G401 (cell line): Measurements from ENCODE around the gene GRIK4. TPM values are rescaled to one million over a fixed set of nuclear protein-coding genes. Genes with fewer than 3 reads are reported as not detected.
A peak's percentile ranks its signal among the peaks of the same experiment; 100 is the strongest.

Experiments
- DNase-seq: peaks from one replicate; pipeline ENCODE4 v3.0.0-alpha.2; 2015; ENCODE audit warnings: low spot score
- in situ Hi-C: cut with HindIII; loops from 2 replicates; pipeline ENCODE4 v1.10.0; 2016; ENCODE audit warnings: low sequenced_read_pairs, mixed read lengths
- total RNA-seq: library from RNA; depleted of rRNA; stranded (reverse); fragments of >200 nt; shearing (Covaris generic); gene quantifications from 2 replicates; pipeline ENCODE4 v1.2.3, GENCODE V29; 2014

GRIK4 gene
- total RNA-seq, 1 experiment from 2014 or later, result 0.51 TPM

GRCh38 chr11:120543521-120544215 lies 32.1 kb downstream of the GRIK4 start:
- in situ Hi-C loops, result no loop called here
- no peak for DNase-seq

DNA sequence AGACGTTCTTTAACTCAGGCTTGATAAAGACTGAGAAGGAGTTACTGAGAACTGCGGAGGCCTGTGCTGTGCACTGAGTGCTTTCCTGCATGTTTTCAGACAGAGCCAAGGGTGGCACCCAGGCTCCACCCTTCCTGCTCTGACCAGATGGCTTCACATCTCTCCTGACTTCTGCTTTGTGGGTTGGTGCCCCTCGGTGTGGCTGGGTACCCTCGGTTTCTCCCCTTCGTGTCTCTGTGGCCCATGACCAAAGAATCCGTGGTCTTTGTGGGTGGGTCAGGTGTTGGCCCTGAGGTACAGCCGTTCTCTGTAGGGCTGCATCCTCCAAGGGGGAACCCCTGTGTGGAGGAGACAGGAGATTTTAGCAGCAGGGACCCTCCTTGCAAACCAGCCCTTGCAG lies 34.3 kb downstream of the GRIK4 start:
- in situ Hi-C loops, result no loop called here
- no peak for DNase-seq

GRCh38 chr11:120546312-120547205 lies 35.0 kb downstream of the GRIK4 start:
- in situ Hi-C loops, result no loop called here
- no peak for DNase-seq

DNA sequence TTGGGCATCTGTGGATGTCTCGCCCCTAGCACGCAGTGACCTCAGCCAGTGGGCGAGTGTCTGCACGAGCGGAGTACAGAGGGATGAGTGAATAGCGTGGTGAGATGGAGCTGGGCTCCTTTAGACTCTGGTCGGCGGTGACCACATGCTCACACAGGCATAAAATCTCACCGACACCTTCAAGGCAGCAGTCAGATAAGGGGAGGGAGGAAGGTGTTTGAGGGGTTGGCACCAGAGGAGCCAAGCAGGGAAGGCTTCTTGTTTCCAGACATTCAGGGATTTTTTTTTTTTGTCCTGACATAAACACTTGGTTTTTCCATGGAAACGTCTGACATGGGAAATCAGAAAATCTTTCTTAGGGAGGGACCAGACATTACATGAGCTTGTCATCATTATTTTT lies 35.8 kb downstream of the GRIK4 start:
- in situ Hi-C loops, result no loop called here
- no peak for DNase-seq

DNA sequence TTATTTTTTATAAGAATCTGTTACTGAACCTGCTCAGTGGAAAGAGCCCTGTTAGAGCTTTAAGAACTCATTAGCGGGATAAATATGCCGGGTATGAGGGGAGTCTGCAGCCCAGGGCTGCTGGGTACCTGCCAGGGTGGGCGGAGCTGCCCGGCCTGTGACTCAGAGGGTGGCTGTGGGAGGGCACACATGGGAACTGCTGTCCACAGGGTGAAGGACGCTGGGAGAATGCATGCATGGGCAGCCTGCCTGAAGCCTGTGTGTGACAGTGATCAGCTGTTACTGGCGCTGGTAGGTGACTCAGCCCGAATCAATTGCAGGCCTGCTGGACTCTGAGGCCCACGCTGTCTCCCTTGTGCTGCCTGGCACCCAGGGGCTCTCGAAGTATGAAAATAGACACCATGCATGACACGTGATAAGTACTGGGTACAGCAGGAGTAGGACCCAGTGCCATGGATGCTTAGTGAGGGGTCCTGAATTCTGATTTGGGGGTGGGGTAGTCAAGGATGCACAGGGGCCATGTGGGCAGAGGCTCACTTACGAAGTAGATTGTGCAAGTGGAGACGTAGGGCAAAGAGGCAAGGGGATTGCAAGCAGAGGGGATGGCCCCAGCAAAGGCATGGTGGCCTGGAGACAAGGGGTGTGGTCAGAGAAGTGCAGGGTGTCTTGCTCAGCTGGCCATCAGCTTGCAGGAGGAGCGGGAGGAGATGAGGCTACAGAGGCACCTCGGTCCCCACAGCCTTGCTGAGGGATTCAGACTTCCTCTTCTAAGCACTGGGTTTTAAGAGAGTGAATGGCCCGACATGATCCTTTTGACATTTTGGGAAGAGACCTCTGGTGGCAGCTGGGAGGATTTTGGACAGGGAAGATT lies 36.5 kb downstream of the GRIK4 start:
- peak; percentile 22 for DNase-seq
- in situ Hi-C loops, result no loop called here

GRCh38 chr11:120548682-120549209 lies 37.2 kb downstream of the GRIK4 start:
- in situ Hi-C loops, result no loop called here
- DNase-seq, result no peak

DNA sequence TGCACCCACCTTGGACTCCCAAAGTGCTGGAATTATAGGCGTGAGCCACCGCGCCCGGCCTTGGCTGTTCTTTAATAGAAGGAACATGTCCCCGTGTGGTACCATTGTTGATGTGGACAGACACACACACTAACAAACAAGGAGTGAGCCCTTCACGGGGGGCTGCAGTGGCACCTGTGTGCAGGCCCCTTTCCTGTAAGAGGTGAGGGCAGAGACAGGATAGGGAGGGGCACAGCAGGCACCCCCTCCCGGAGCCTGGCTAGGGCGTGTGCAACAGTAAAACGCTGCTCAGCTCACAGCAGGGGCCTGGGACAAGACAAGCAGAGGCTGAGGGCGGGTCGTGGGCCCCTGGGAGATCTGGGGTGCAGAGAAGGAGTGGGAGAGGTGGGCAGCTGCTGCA lies 37.8 kb downstream of the GRIK4 start:
- DNase-seq, result no peak
- in situ Hi-C loops, result no loop called here

- DNase-seq, result no peak
- in situ Hi-C loops, result no loop called here
These were observed 38.5 kb downstream of the GRIK4 start for GRCh38 chr11:120550007-120550406.

DNA sequence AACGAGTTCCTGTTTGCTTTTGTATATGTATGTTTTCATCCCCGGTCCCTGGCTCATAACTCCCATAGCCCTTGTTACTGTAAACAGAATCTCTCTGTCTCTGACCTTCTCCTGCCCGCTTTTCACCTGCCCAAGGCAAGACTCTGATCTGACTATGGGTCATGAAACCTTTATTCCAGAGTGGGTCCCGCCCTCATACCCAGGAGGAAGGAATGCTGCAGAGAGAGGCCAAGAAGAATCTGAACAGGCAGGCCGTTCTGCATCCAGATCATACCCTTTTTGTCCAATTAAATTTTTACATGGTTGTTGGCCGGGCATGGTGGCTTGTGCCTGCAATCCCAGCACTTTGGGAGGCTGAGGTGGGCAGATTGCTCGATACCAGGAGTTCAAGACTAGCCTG lies 39.6 kb downstream of the GRIK4 start:
- in situ Hi-C loops, result no loop called here
- no peak for DNase-seq

DNA sequence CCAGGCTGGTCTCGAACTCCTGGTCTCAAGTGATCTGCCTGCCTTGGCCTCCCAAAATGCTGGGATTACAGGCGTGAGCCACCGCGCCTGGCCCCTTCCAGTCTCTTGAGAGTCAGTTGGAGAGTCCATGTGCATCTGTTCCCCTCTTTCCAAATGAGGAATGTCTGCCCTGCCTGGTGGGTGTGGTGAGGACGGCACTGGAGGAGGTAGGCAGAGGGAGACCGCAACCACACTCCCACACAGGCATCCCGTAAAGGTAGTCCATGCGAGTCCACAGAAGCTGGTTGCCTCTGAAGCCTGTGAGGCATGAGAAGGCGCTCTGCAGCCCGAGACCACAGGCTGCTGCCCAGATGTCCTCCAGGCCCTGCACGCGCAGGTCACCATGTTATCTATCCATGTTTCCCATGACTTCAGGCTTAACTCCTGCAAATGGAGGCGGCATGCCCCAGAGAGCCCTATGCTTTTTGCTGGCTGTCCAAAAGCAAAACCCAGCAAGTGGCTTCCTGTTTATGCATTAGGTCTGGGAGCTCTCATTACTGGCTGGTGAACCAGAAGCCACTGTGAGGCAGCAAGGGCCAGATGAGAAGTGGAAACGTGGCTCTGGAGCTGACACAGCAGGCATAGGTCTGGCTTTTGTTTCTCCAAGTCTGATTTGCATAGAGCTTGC lies 43.4 kb downstream of the GRIK4 start:
- DNase-seq, result no peak

GRCh38 chr11:120555433-120555773 lies 43.9 kb downstream of the GRIK4 start:
- in situ Hi-C loops, result no loop called here
- DNase-seq, result no peak

More for the DNA sequence above, 43.4 kb downstream of the GRIK4 start:
- in situ Hi-C loops, result no loop called here

- in situ Hi-C loops, result no loop called here
- no peak for DNase-seq
These were observed 45.2 kb downstream of the GRIK4 start for GRCh38 chr11:120556797-120557196.

GRCh38 chr11:120558744-120559431 lies 47.3 kb downstream of the GRIK4 start:
- DNase-seq, result no peak
- in situ Hi-C loops, result no loop called here

- no peak for DNase-seq
- in situ Hi-C loops, result no loop called here
These were observed 49.7 kb downstream of the GRIK4 start for GRCh38 chr11:120561286-120561685.

- peak; percentile 24 for DNase-seq
- in situ Hi-C loops, result no loop called here
These were observed 51.4 kb downstream of the GRIK4 start for GRCh38 chr11:120562806-120563425.

DNA sequence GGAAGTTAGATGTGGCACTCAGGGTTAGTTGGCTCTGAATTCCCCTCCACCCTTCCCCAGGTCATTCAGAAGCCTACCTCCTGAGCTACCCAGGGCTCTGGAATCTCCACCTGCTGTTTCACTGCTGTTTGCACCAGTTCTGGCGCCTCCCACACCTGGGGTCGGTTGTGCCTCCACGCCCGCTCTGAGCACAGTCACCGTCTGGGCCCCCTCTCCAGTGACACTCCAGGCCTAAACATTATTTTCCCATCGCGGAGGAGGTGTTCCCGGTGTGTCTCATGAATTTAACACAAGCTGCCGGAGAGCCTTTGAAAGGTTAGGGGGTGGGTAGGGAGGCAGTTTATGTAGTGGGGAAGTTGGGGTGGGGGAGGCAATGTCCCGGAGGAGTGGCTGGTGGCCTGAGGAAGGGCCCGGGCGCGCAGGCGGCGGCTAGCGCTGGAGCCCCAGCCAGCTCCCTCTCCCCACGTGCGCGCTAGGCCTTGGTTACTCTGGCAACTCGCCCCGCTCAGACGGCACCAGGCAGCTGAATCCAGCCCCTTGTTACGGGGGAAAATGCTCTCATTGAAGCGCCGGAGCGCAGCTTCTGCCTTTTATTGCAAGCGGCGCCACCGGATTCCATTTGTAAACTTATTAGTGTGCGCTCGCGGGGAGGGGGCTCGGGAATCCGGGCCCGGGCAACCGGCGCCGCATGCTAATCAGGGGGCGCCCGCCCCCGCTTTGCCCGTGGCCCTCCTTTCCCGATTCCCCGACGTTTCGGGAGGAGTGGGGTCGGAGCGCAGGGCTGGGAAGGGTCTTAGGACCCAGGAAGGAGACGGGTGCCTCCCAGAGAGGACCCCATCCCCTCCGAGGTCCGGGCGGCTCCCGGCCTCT lies 52.4 kb downstream of the GRIK4 start:
- peak; percentile 18 for DNase-seq
- in situ Hi-C loops, result no loop called here
